ENCODE measurements around the gene LSMEM2.

LSMEM2 gene

GRCh38 chr3:50295553-50296431, 16.9 kb downstream of the LSMEM2 start:
- Histone ChIP-seq H3K27ac (no peak overlapping the region), H3K36me3 (peaks cover 3% of the 10 kb centered on the region; the same call in 1 of the 2 replicates), H3K4me3 (ENCODE audit: low read depth, low read length) (no peak overlapping the region), H3K27me3 (ENCODE audit: insufficient read depth, low read depth, severe bottlenecking) (no peaks in the 10 kb centered on the region), H3K9me3 (ENCODE audit: severe bottlenecking) (no peaks in the 10 kb centered on the region)
- TF ChIP-seq CTCF (IDR thresholded peaks at IDR 0.05; ENCODE audit: low read depth, low read length): no peak
- no peak for DNase-seq

- no peak for TF ChIP-seq CTCF (IDR thresholded peaks at IDR 0.05; ENCODE audit: low read depth, low read length)
- Histone ChIP-seq H3K4me3 (ENCODE audit: low read depth, low read length) (no peak overlapping the region), H3K27ac (no peak overlapping the region), H3K36me3 (0 out of 2 replicates have a peak, but pooled peaks cover under 1% of the 10 kb centered on the region), H3K9me3 (ENCODE audit: severe bottlenecking) (no peaks in the 10 kb centered on the region), H3K27me3 (ENCODE audit: insufficient read depth, low read depth, severe bottlenecking) (no peaks in the 10 kb centered on the region)
- no peak for DNase-seq
Observed at GRCh38 chr3:50296721-50297383, 18.0 kb downstream of the LSMEM2 start.

GRCh38 chr3:50297384-50297775, 18.5 kb downstream of the LSMEM2 start:
- H3K4me3 ChIP-seq (ENCODE audit: low read depth, low read length): no peak overlapping the region
- no peaks in the 10 kb centered on the region for H3K27me3 ChIP-seq (ENCODE audit: insufficient read depth, low read depth, severe bottlenecking)
- DNase-seq: no peak
- no peaks in the 10 kb centered on the region for H3K36me3 ChIP-seq
- H3K27ac ChIP-seq: no peak overlapping the region
- H3K9me3 ChIP-seq (ENCODE audit: severe bottlenecking): no peaks in the 10 kb centered on the region
- TF ChIP-seq CTCF (IDR thresholded peaks at IDR 0.05; ENCODE audit: low read depth, low read length): no peak

GRCh38 chr3:50297896-50298725, 19.2 kb downstream of the LSMEM2 start:
- no peaks in the 10 kb centered on the region for H3K9me3 ChIP-seq (ENCODE audit: severe bottlenecking)
- no peak for TF ChIP-seq CTCF (IDR thresholded peaks at IDR 0.05; ENCODE audit: low read depth, low read length)
- H3K4me3 ChIP-seq (ENCODE audit: low read depth, low read length): peak overlapping the region; percentile 86
- no peaks in the 10 kb centered on the region for H3K36me3 ChIP-seq
- no peak for DNase-seq
- no peaks in the 10 kb centered on the region for H3K27me3 ChIP-seq (ENCODE audit: insufficient read depth, low read depth, severe bottlenecking)
- peak overlapping the region; percentile 64 for H3K27ac ChIP-seq

GRCh38 chr3:50298836-50299637, 20.1 kb downstream of the LSMEM2 start, which contains the start of the genes HYAL3 and NAA80:
Gene HYAL3, minus strand, starts transcription at chr3:50299405. Its CDS starts 3,803 bp downstream, at chr3:50295602.
Gene NAA80, minus strand, starts transcription at chr3:50299405. Its CDS starts 1,942 bp downstream, at chr3:50297463.
- Histone ChIP-seq H3K27me3 (ENCODE audit: insufficient read depth, low read depth, severe bottlenecking) (no peaks in the 10 kb centered on the region), H3K4me3 (ENCODE audit: low read depth, low read length) (peak within 1 kb of the TSS; percentile 86), H3K27ac (peak within 1 kb of the TSS; percentile 73), H3K36me3 (no peaks in the 10 kb centered on the region), H3K9me3 (ENCODE audit: severe bottlenecking) (no peaks in the 10 kb centered on the region)
- peak; percentile 37 for TF ChIP-seq CTCF (IDR thresholded peaks at IDR 0.05; ENCODE audit: low read depth, low read length)
- DNase-seq: peak; percentile 99

All from WERI-Rb-1 (cell line).